Activated naive CD4-positive, alpha-beta T cell treated with anti-CD3 and anti-CD28 coated beads, Interleukin-2, amount 10 ng/mL, durations not matched to agents 7 days and 5 days (primary cell): ENCODE measurements around the gene VPS35L.
A peak's percentile ranks its signal among the peaks of the same experiment; 100 is the strongest.

Source experiments
- CTCF ChIA-PET: fragments of 350-600 bp; sonication (Branson Sonifier 250); formaldehyde crosslinking; loops from one replicate; lab custom pipeline; 2021; ENCODE audit warnings: antibody characterized with exemption; lab: Charles Lee
- DNase-seq: peaks from one replicate; pipeline ENCODE4 v3.0.0-alpha.2; 2020
- H3K27ac Mint-ChIP-seq: one replicate; pipeline ENCODE4 v1.8.0; 2021; ENCODE audit warnings: mild to moderate bottlenecking, moderate library complexity, mixed read lengths
- H3K27me3 Mint-ChIP-seq: one replicate; pipeline ENCODE4 v1.8.0; 2021; ENCODE audit warnings: mild to moderate bottlenecking, mixed read lengths
- H3K36me3 Mint-ChIP-seq: one replicate; pipeline ENCODE4 v1.8.0; 2021; ENCODE audit warnings: mixed read lengths
- H3K4me1 Mint-ChIP-seq: one replicate; pipeline ENCODE4 v1.8.0; 2021; ENCODE audit warnings: mixed read lengths
- H3K4me3 Mint-ChIP-seq: one replicate; pipeline ENCODE4 v1.8.0; 2021; ENCODE audit warnings: mild to moderate bottlenecking, moderate library complexity, mixed read lengths
- H3K9me3 Mint-ChIP-seq: one replicate; pipeline ENCODE4 v1.8.0; 2021; ENCODE audit warnings: mixed read lengths

Gene VPS35L

DNA sequence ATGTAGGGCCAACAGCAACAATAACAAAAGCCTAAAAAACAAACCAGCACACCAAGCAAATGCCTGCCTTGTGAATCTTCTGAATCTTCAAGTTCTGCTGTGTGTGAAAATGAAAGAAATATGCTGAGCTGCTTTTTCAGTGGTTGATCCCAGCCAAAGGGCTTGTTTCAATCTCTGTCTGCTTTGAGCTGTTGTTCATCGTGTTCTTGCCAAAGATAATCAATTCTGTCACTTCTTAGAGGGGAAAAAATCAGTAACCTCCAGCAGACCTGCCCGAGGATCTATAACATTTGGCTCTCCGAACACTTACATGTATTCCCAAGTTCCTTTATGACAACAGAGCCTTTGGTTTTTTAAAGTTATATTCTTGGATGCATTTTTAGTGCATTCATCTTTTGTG is 65.9 kb downstream of the VPS35L start:
- peaks cover 13% of the 10 kb centered on the region for H3K36me3 Mint-ChIP-seq
- CTCF ChIA-PET = no interaction called here
- H3K27ac Mint-ChIP-seq = no peak overlapping the region
- no peaks in the 10 kb centered on the region for H3K9me3 Mint-ChIP-seq
- no peak for DNase-seq
- H3K4me1 Mint-ChIP-seq = no peaks in the 10 kb centered on the region
- H3K4me3 Mint-ChIP-seq = no peak overlapping the region
- H3K27me3 Mint-ChIP-seq = no peaks in the 10 kb centered on the region

DNA sequence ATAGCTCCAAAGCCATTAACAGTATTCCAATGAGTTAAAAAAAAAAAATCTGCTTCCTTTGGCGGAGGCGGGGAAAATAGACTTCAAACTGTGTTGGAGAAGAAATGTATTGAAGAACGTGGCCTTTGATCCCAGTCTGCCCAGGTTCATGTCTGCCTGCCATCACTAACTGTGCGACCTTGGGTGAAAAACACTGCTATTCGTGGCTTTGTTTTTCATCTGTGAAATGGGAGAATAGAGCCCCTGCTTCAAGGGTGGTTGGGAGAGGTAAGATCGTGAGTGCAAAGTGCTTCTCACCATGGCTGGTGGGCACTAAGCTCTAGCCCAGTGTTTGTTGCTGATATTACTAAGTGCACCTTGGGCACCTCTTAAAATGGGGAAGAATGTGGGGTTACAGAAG is 69.5 kb downstream of the VPS35L start:
- H3K4me3 Mint-ChIP-seq = no peak overlapping the region
- no peaks in the 10 kb centered on the region for H3K9me3 Mint-ChIP-seq
- DNase-seq = no peak
- no peak overlapping the region for H3K27ac Mint-ChIP-seq
- H3K27me3 Mint-ChIP-seq = no peaks in the 10 kb centered on the region
- CTCF ChIA-PET = interaction anchor here (0.7 kb wide), 2 partner anchors 198 to 261 kb away, joined by 3 read pairs; no protein-coding TSS in a partner anchor
- peaks cover 26% of the 10 kb centered on the region for H3K36me3 Mint-ChIP-seq
- H3K4me1 Mint-ChIP-seq = no peaks in the 10 kb centered on the region

- no peak overlapping the region for H3K4me3 Mint-ChIP-seq
- CTCF ChIA-PET = no interaction called here
- no peak for DNase-seq
- H3K4me1 Mint-ChIP-seq = peaks cover 13% of the 10 kb centered on the region
- no peaks in the 10 kb centered on the region for H3K27me3 Mint-ChIP-seq
- no peak overlapping the region for H3K27ac Mint-ChIP-seq
- peaks cover 45% of the 10 kb centered on the region for H3K36me3 Mint-ChIP-seq
- H3K9me3 Mint-ChIP-seq = no peaks in the 10 kb centered on the region
Observed at GRCh38 chr16:19636436-19637267, 81.1 kb downstream of the VPS35L start.

GRCh38 chr16:19639986-19640421 is 84.5 kb downstream of the VPS35L start:
- peak; percentile 36 for DNase-seq
- no peaks in the 10 kb centered on the region for H3K9me3 Mint-ChIP-seq

GRCh38 chr16:19642501-19642900 is 87.0 kb downstream of the VPS35L start:
- no peak overlapping the region for H3K4me3 Mint-ChIP-seq
- H3K36me3 Mint-ChIP-seq = peaks cover 35% of the 10 kb centered on the region
- H3K9me3 Mint-ChIP-seq = no peaks in the 10 kb centered on the region
- H3K4me1 Mint-ChIP-seq = peaks cover 13% of the 10 kb centered on the region
- no peak overlapping the region for H3K27ac Mint-ChIP-seq
- no peaks in the 10 kb centered on the region for H3K27me3 Mint-ChIP-seq
- CTCF ChIA-PET = no interaction called here
- DNase-seq = no peak

More at GRCh38 chr16:19639986-19640421, 84.5 kb downstream of the VPS35L start:
- Mint-ChIP-seq H3K4me3 (no peak overlapping the region), H3K27ac (peak overlapping the region; percentile 34), H3K36me3 (peaks cover 40% of the 10 kb centered on the region), H3K27me3 (no peaks in the 10 kb centered on the region), H3K4me1 (peaks cover 13% of the 10 kb centered on the region)
- CTCF ChIA-PET = no interaction called here

DNA sequence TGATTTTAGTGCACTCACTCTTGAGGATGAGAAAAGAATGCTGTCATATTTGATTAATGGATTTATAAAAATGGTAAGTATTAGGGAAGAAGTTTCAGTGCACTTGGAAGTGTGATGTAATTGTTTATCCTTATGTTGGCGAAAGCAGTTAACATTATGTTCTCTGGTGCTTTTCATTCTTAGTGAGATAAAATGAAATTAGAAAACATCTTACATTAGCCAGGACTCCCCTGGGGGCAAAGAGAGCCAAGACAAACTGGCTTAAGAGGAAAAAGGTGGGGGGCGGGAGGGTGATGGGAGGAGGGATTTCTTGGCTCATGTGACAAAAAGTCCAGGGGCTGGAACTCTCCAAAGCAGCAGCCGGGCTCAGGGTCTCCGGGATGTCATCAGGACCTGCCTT is 89.4 kb downstream of the VPS35L start:
- Mint-ChIP-seq H3K27ac (no peak overlapping the region), H3K9me3 (no peaks in the 10 kb centered on the region), H3K36me3 (peaks cover 31% of the 10 kb centered on the region), H3K4me3 (no peak overlapping the region), H3K4me1 (peaks cover 9% of the 10 kb centered on the region), H3K27me3 (no peaks in the 10 kb centered on the region)
- no peak for DNase-seq
- CTCF ChIA-PET = no interaction called here

DNA sequence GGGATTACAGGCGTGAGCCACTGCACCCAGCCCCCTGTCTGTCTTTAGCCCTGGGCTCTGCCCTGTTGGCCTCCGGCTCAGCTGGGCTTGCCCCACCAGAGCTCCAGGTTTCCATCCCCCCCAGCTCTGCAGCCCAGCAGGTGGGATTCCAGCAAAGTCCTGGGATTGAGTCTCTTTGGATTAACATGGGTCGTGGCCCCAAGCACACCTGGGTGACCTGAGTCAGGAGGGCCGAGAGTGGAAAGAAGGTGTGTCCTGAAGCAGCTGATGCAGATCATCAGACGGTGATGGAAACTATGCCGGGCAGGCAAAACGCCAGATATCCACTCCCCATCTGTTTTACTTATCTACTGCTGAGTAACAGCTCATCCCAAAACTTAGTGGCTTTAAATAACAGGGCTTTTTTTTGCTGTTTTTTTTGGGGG is 90.1 kb downstream of the VPS35L start:
- no peak overlapping the region for H3K4me3 Mint-ChIP-seq
- no peak for DNase-seq
- no peaks in the 10 kb centered on the region for H3K9me3 Mint-ChIP-seq
- peaks cover 2% of the 10 kb centered on the region for H3K4me1 Mint-ChIP-seq
- no peak overlapping the region for H3K27ac Mint-ChIP-seq
- CTCF ChIA-PET = no interaction called here
- no peaks in the 10 kb centered on the region for H3K27me3 Mint-ChIP-seq
- peaks cover 28% of the 10 kb centered on the region for H3K36me3 Mint-ChIP-seq

DNA sequence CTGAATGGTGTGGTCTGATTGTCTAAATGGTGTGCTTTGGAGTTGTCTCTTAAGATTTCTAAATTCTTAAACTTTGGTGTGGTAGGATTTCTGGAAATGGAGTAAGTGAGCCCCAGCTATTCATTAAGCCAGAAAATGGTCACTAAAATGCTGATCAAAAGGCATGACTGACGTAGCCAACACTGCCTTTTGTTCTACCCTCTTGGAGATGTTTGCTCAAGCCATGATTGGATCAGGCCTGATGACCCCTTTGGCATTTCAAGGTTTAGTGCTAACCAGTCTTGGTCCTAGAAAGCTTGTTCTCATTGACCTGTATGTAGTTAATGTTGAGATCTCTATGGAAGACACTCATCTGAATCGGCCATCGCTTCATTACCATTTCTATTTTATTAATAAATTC is 94.5 kb downstream of the VPS35L start:
- Mint-ChIP-seq H3K9me3 (no peaks in the 10 kb centered on the region), H3K4me1 (no peaks in the 10 kb centered on the region), H3K4me3 (no peak overlapping the region), H3K27ac (no peak overlapping the region), H3K27me3 (no peaks in the 10 kb centered on the region), H3K36me3 (peaks cover 30% of the 10 kb centered on the region)
- no peak for DNase-seq
- CTCF ChIA-PET = no interaction called here

DNA sequence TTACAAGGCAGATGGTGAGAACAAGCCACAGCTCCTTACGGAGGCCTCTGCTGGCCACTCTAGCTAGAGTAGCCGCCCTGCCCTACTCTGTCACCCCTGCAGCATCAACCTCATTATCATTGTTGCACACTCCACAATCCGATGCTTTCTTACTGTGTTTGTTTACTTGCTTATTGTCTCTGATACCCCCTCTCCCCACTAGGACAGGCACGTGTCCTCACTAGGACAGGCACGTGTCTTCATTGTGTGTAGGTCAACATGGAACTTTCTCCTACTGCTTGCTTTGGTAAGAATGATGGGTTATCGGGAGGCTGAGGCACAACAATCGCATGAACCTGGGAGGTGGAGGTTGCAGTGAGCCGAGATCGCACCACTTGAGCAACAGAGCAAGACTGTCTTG is 98.6 kb downstream of the VPS35L start:
- no peaks in the 10 kb centered on the region for H3K4me1 Mint-ChIP-seq
- peaks cover 34% of the 10 kb centered on the region for H3K36me3 Mint-ChIP-seq
- no peak overlapping the region for H3K4me3 Mint-ChIP-seq
- H3K27me3 Mint-ChIP-seq = no peaks in the 10 kb centered on the region
- H3K9me3 Mint-ChIP-seq = no peaks in the 10 kb centered on the region
- DNase-seq = no peak
- CTCF ChIA-PET = no interaction called here
- H3K27ac Mint-ChIP-seq = no peak overlapping the region

- Mint-ChIP-seq H3K27me3 (no peaks in the 10 kb centered on the region), H3K27ac (no peak overlapping the region), H3K4me3 (no peak overlapping the region), H3K36me3 (peaks cover 37% of the 10 kb centered on the region), H3K4me1 (no peaks in the 10 kb centered on the region), H3K9me3 (no peaks in the 10 kb centered on the region)
- no peak for DNase-seq
- CTCF ChIA-PET = no interaction called here
Observed at GRCh38 chr16:19655242-19655777, 99.8 kb downstream of the VPS35L start.

GRCh38 chr16:19657831-19658230 is 102.3 kb downstream of the VPS35L start:
- no peaks in the 10 kb centered on the region for H3K27me3 Mint-ChIP-seq

GRCh38 chr16:19659554-19659953 is 104.1 kb downstream of the VPS35L start:
- H3K4me3 Mint-ChIP-seq = no peak overlapping the region

More at GRCh38 chr16:19657831-19658230, 102.3 kb downstream of the VPS35L start:
- CTCF ChIA-PET = no interaction called here
- DNase-seq = no peak
- H3K36me3 Mint-ChIP-seq = peaks cover 39% of the 10 kb centered on the region
- no peak overlapping the region for H3K4me3 Mint-ChIP-seq
- H3K27ac Mint-ChIP-seq = no peak overlapping the region
- no peaks in the 10 kb centered on the region for H3K4me1 Mint-ChIP-seq
- H3K9me3 Mint-ChIP-seq = peaks cover 2% of the 10 kb centered on the region

DNA sequence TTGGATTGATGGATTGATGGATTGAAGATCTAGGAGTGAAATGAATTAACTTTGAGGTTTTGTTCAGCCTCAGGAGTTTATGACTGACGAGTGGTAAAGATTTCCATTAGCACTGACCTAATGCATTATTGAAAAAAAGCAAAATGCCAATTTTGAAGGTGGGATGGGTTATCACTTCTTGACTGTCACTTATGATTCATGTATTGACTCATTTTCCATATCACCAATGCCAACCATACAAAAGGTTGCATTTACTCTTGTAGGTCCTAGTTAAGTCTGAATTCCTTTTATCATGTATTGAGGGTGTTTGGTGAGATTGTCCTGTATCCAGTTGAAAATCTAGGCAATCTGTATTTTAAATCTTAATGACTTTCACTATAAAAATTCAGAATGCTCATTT is 104.9 kb downstream of the VPS35L start:
- Mint-ChIP-seq H3K4me1 (no peaks in the 10 kb centered on the region), H3K9me3 (peaks cover 5% of the 10 kb centered on the region), H3K27ac (no peak overlapping the region), H3K27me3 (no peaks in the 10 kb centered on the region), H3K4me3 (no peak overlapping the region), H3K36me3 (peaks cover 37% of the 10 kb centered on the region)
- CTCF ChIA-PET = no interaction called here
- no peak for DNase-seq

More at GRCh38 chr16:19659554-19659953, 104.1 kb downstream of the VPS35L start:
- H3K4me1 Mint-ChIP-seq = no peaks in the 10 kb centered on the region
- peaks cover 2% of the 10 kb centered on the region for H3K9me3 Mint-ChIP-seq
- H3K27me3 Mint-ChIP-seq = no peaks in the 10 kb centered on the region
- no peak for DNase-seq
- CTCF ChIA-PET = no interaction called here
- H3K27ac Mint-ChIP-seq = no peak overlapping the region
- peaks cover 35% of the 10 kb centered on the region for H3K36me3 Mint-ChIP-seq

GRCh38 chr16:19662351-19662750 is 106.8 kb downstream of the VPS35L start:
- Mint-ChIP-seq H3K4me1 (no peaks in the 10 kb centered on the region), H3K4me3 (no peak overlapping the region), H3K27ac (no peak overlapping the region), H3K9me3 (peaks cover 5% of the 10 kb centered on the region), H3K36me3 (peaks cover 32% of the 10 kb centered on the region), H3K27me3 (no peaks in the 10 kb centered on the region)
- CTCF ChIA-PET = no interaction called here
- DNase-seq = no peak

GRCh38 chr16:19664166-19664565 is 108.7 kb downstream of the VPS35L start:
- CTCF ChIA-PET = no interaction called here
- H3K36me3 Mint-ChIP-seq = peaks cover 30% of the 10 kb centered on the region

More at GRCh38 chr16:19664166-19664565, 108.7 kb downstream of the VPS35L start:
- Mint-ChIP-seq H3K4me3 (no peak overlapping the region), H3K27ac (no peak overlapping the region), H3K27me3 (no peaks in the 10 kb centered on the region), H3K4me1 (no peaks in the 10 kb centered on the region), H3K9me3 (peaks cover 5% of the 10 kb centered on the region)
- no peak for DNase-seq
